ENCODE data around the gene SCN1B.
"Not testable (repeated sequence)": the region's sequence is repeated elsewhere in the genome, so short reads cannot be mapped to it uniquely, and the experiment has no call there.

The SCN1B gene

GRCh38 chr19:35030257-35031071 lies at the start of gene SCN1B:
Gene SCN1B (plus strand): TSS chr19:35030470. CDS start chr19:35030821, 351 bp downstream.
- DNase-seq, result peak; percentile 73

- DNase-seq, result no peak
These were observed 48.0 kb upstream of the SCN1B start for GRCh38 chr19:34982275-34982674.

GRCh38 chr19:34983786-34984185 lies 46.5 kb upstream of the SCN1B start:
- no peak for DNase-seq

- DNase-seq, result no peak
These were observed 46.0 kb upstream of the SCN1B start for GRCh38 chr19:34984287-34984686.

GRCh38 chr19:34985249-34986022 lies 44.8 kb upstream of the SCN1B start:
- peak; percentile 83 for DNase-seq

- DNase-seq, result no peak
These were observed 42.2 kb upstream of the SCN1B start for GRCh38 chr19:34988119-34988518.

GRCh38 chr19:34989298-34989697 lies 41.0 kb upstream of the SCN1B start:
- no peak for DNase-seq

- no peak for DNase-seq
These were observed 39.6 kb upstream of the SCN1B start for GRCh38 chr19:34990578-34991192.

- DNase-seq, result no peak
These were observed 38.5 kb upstream of the SCN1B start for GRCh38 chr19:34991542-34992333.

GRCh38 chr19:34992582-34992981 lies 37.7 kb upstream of the SCN1B start:
- not testable (repeated sequence) for DNase-seq

GRCh38 chr19:34994286-34994642 lies 36.0 kb upstream of the SCN1B start:
- DNase-seq, result no peak

GRCh38 chr19:34994643-34995541 lies 35.4 kb upstream of the SCN1B start:
- DNase-seq, result no peak

- no peak for DNase-seq
These were observed 34.7 kb upstream of the SCN1B start for GRCh38 chr19:34995551-34995950.

GRCh38 chr19:34997071-34997617 lies 33.1 kb upstream of the SCN1B start:
- DNase-seq, result no peak

GRCh38 chr19:34998224-34998623 lies 32.0 kb upstream of the SCN1B start:
- DNase-seq, result not testable (repeated sequence)

- no peak for DNase-seq
These were observed 31.3 kb upstream of the SCN1B start for GRCh38 chr19:34998777-34999497.

GRCh38 chr19:34999498-35000337 lies 30.6 kb upstream of the SCN1B start, which contains the start of gene GRAMD1A:
Gene GRAMD1A (plus strand): TSS chr19:35000323. CDS start chr19:35000479, 156 bp downstream.
- peak; percentile 94 for DNase-seq

GRCh38 chr19:35000338-35000646 lies 30.0 kb upstream of the SCN1B start:
- DNase-seq, result no peak

GRCh38 chr19:35000647-35001501 lies 29.4 kb upstream of the SCN1B start:
- DNase-seq, result peak; percentile 63

All from right hindlimb (tissue), 1 donor.